Heart left ventricle (tissue), 13 donors: ENCODE data around the gene FBXL12.

ENCODE experiments used
- CTCF ChIP-seq, 12 donors: fragments of 200-600 bp; sonication (generic) in 4 of 12; IDR thresholded peaks; one replicate each; pipeline versions ENCODE4 v1.5.0 to v1.8.0; 2018 to 2022; ENCODE audit warnings: antibody characterized with exemption in 12 of 12, mild to moderate bottlenecking in 5 of 12
- POLR2A ChIP-seq, 2 donors: fragments of 450-650 bp; IDR thresholded peaks; one replicate each; pipeline ENCODE4 v1.6.1; 2017; ENCODE audit warnings: antibody characterized with exemption in 2 of 2, mild to moderate bottlenecking in 2 of 2, moderate library complexity in 2 of 2
- donor health status: ischemic (EF 13 %, LVEDD 7.1; RV severe dilation, severe dysfunction).
- donor health status: DM: no; HTN: yes; CAD: no.
- donor health status: DM: no; HTN: no; CAD: no.
- donor health status: ischemic (EF 25% LVEDD 6.9; RV normal size, moderate dysfunction).
- donor health status: ischemic (EF 25% LVEDD 5.7; RV mildly dilated, moderate dysfunction).
- donor health status: ischemic (EF 35%, LVEDD 5.7; RV mildly dilated, moderate dysfunction).
- donor health status: nonischemic (EF 11% LVEDD 7.7; RV severe dilation, severe dysfunction).
- donor health status: DM: yes; HTN: yes; CAD: no.
- donor health status: PGD.
- donor health status: ischemic (EF 29% LVEDD 5.4; RV normal size, mild dysfunction).
- donor health status: nonischemic (EF 23%, LVEDD 6.1; RV moderate dilation, normal function).

DNA sequence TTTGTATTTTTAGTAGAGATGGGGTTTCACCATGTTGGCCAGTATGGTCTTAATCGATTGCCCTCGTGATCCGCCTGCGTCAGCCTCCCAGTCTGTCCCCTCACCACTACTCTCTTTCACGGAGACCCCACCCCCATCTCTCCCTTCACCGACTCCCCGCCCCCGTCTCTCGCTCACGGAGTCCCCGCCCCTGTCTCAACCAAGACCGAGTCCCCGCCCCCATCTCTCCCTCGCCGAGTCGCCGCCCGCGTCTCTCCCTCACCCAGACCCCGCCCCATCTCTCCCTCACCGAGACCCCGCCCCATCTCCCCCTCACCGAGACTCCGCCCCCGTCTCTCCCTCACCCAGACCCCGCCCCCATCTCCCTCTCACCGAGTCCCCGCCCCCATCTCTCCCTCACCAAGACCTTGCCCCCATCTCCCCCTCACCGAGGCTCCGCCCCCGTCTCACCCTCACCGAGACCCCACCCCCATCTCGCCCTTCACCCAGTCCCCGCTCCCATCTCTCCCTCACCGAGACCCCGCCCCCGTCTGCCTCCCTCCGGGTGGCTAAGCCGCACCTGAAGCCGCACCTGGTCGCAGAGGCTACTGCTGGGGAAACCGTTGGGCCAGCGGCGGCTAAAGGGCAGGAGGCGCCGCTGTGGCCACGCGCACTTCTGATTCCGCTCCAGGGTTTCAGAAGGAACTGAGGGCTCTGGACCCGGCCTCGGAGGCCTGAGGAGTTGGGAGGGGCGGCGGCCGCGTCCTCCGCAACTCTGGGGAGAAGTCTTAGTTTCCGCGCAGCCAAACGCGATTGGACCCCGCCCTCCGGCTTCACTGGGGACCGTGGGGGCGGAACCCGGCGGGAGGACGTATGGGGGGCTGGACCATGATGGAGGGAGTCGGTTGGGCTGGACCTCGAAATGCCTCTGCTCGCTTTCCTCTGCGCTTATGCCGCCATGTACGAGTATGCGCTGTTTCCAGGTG is 33.2 kb downstream of the FBXL12 start:
- no peak for TF ChIP-seq CTCF (IDR thresholded peaks at IDR 0.05)
- TF ChIP-seq POLR2A (IDR thresholded peaks at IDR 0.05) = peak in 1 of 2 donors; percentile 87
